HepG2 (cell line): Measurements from ENCODE around the gene ZNF341. TPM values are rescaled to one million over a fixed set of nuclear protein-coding genes. Genes with fewer than 3 reads are reported as not detected.

Experiments used
- CCAR2 ChIP-seq: fragments of 200-400 bp; formaldehyde crosslinking; optimal IDR thresholded peaks from 2 replicates; pipeline ENCODE3; 2018; ENCODE audit warnings: low read depth, mild to moderate bottlenecking, low read length, moderate library complexity
- DR1 ChIP-seq: sonication (generic); formaldehyde crosslinking; IDR thresholded peaks from 2 replicates; pipeline ENCODE4 v1.8.0; 2021; ENCODE audit warnings: mild to moderate bottlenecking, missing genetic modification reagents, inconsistent platforms
- KDM2A ChIP-seq: sonication (generic); formaldehyde crosslinking; IDR thresholded peaks from 2 replicates; pipeline ENCODE4 v1.4.0; 2020; ENCODE audit warnings: low read depth, missing genetic modification reagents, borderline replicate concordance
- MAZ ChIP-seq, 2 experiments: sonication (generic) in 1 of 2; formaldehyde crosslinking in 1 of 2; IDR thresholded peaks; 2 replicates each; pipeline versions ENCODE4 v1.5.0 to v1.6.1; 2012 to 2020; ENCODE audit warnings: low read depth in 2 of 2, mild to moderate bottlenecking in 2 of 2, borderline replicate concordance in 1 of 2, improper control_type of control experiment in 1 of 2, low read length in 1 of 2, missing genetic modification reagents in 1 of 2, moderate library complexity in 1 of 2
- PHB2 ChIP-seq: fragments of 450-650 bp; IDR thresholded peaks from 2 replicates; pipeline ENCODE4 v1.6.1; 2018; ENCODE audit not compliant: partially characterized antibody
- RFXAP ChIP-seq: sonication (generic); formaldehyde crosslinking; IDR thresholded peaks from 2 replicates; pipeline ENCODE4 v1.4.0; 2020; ENCODE audit warnings: missing genetic modification reagents, borderline replicate concordance
- SMYD3 ChIP-seq: sonication (generic); formaldehyde crosslinking; IDR thresholded peaks from 2 replicates; pipeline ENCODE4 v1.8.1; 2023; ENCODE audit warnings: mild to moderate bottlenecking, missing genetic modification reagents
- STAT5B ChIP-seq: sonication (generic); formaldehyde crosslinking; IDR thresholded peaks from 2 replicates; pipeline ENCODE4 v1.4.0; 2020; ENCODE audit warnings: missing genetic modification reagents
- TARDBP ChIP-seq: sonication (generic); formaldehyde crosslinking; IDR thresholded peaks from 2 replicates; pipeline ENCODE4 v1.8.0; 2022; ENCODE audit warnings: mild to moderate bottlenecking, missing genetic modification reagents
- TBP ChIP-seq: sonication (generic); formaldehyde crosslinking; IDR thresholded peaks from 2 replicates; pipeline ENCODE4 v1.5.0; 2020; ENCODE audit warnings: missing genetic modification reagents
- ZBTB20 ChIP-seq: sonication (generic); formaldehyde crosslinking; IDR thresholded peaks from 2 replicates; pipeline ENCODE4 v1.8.1; 2023; ENCODE audit warnings: missing genetic modification reagents, low read depth, mild to moderate bottlenecking, borderline replicate concordance
- ZKSCAN5 ChIP-seq: sonication (generic); formaldehyde crosslinking; IDR thresholded peaks from 2 replicates; pipeline ENCODE4 v1.5.1; 2020; ENCODE audit warnings: mild to moderate bottlenecking, missing genetic modification reagents
- ZNF446 ChIP-seq: sonication (generic); formaldehyde crosslinking; IDR thresholded peaks from 2 replicates; pipeline ENCODE4 v1.5.0; 2020; ENCODE audit warnings: mild to moderate bottlenecking, missing genetic modification reagents
- polyA plus RNA-seq, 8 experiments: library from polyadenylated mRNA; depleted of rRNA in 3 of 8; stranded (reverse) in 7 of 8; unstranded in 1 of 8; fragments of >200 nt; fragmentation: Illumina TruSeq in 4 of 8; extraction: Trizol in 4 of 8; gene quantifications; 2 replicates each; pipeline versions ENCODE4 v1.2.1 to v1.2.3, GENCODE V29; 2011 to 2016; ENCODE audit warnings: low read depth in 4 of 8, missing spikeins in 1 of 8, mixed read lengths in 1 of 8; ENCODE audit not compliant: insufficient read depth in 1 of 8
- total RNA-seq, 5 experiments: library from RNA; depleted of rRNA; stranded (reverse); fragments of >200 nt; fragmentation: Illumina TruSeq; extraction: Trizol; gene quantifications; 2 replicates each; pipeline ENCODE4 v1.2.3, GENCODE V29; 2016; ENCODE audit warnings: low read depth in 1 of 5
- TF ChIP-seq, protein P1 (sequence below): sonication (generic); formaldehyde crosslinking; IDR thresholded peaks from 2 replicates; pipeline ENCODE4 v1.4.0; 2020; ENCODE audit warnings: missing genetic modification reagents, borderline replicate concordance
- TF ChIP-seq, protein P2 (sequence below): sonication (generic); formaldehyde crosslinking; IDR thresholded peaks from 2 replicates; pipeline ENCODE4 v1.5.1; 2020; ENCODE audit warnings: mild to moderate bottlenecking, missing genetic modification reagents
- TF ChIP-seq, protein P3 (sequence below): sonication (generic); formaldehyde crosslinking; IDR thresholded peaks from 2 replicates; pipeline ENCODE4 v1.4.0; 2020; ENCODE audit warnings: missing genetic modification reagents

The ZNF341 gene
- total and polyA plus RNA-seq, 2 of the 13 experiments (the other 11 are each of a cell fraction or from before 2014, with no cell fraction given) = 1.1 to 2.2 TPM

DNA sequence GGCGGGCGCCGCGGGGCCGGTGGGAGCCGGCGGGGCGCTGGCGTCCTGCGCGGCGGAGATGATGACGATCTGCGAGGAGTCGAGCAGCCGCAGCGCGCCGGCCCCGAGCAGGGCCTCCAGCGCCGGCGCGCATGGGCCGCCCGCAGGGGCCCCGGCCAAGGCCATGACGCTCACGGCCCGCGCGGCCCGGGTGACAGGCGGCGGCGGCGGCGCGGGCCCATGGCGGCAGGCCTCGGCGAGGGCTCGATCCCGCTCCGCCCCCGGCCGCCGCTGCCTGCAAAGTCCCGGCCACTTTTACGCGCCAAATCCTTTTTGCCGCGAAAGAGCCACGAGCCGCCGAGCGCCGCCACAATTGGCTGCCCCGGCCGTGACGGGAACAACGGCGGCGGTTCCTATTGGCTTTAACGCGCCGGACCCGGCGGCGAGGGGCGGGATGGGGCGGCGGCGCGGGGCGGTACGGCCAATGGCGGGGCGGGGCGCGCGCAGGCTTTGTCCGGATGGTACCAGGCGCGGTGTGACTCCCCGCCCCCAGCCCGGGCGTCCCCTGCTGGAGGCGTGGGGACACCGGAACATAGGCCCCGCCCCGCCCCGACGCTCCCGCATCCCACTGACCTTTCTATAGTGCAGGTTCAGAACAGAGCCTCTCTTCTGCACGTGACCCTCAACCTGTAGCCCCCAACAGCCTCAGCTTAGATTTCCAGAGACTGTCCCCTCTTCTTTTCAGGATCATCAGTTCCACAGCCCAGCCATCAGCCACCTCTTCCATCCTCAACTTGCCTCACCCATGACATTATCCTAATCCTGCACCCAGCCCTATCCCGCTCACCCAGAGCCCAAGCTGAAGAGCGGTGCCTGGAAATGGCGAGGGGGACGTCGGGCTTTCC lies 45.5 kb upstream of the ZNF341 start, which contains the start of gene E2F1 (continued):
- TF ChIP-seq MAZ (IDR thresholded peaks at IDR 0.05; ENCODE audit: borderline replicate concordance, low read depth, low read length) (peak; percentile 75), MAZ (CRISPR knock-in tag; IDR thresholded peaks at IDR 0.05; ENCODE audit: low read depth) (peak; percentile 71; the same call in 1 of the 2 replicates), TARDBP (CRISPR knock-in tag) (0 out of 2 replicates have a peak, but pooled peaks have one; percentile 8), SMYD3 (no peak), PHB2 (no peak), KDM2A (CRISPR knock-in tag) (peak; percentile 80; the same call in 1 of the 2 replicates), ZKSCAN5 (CRISPR knock-in tag) (no peak), ZNF446 (CRISPR knock-in tag) (peak; percentile 82; the same call in 1 of the 2 replicates), STAT5B (CRISPR knock-in tag) (no peak; the same call in none of the 2 replicates), ZBTB20 (CRISPR knock-in tag) (peak; percentile 90; the same call in 1 of the 2 replicates), DR1 (peak; percentile 93), TBP (CRISPR knock-in tag) (no peak), CCAR2 (no peak), RFXAP (CRISPR knock-in tag) (peak; percentile 93)
- TF ChIP-seq, protein P1, sequence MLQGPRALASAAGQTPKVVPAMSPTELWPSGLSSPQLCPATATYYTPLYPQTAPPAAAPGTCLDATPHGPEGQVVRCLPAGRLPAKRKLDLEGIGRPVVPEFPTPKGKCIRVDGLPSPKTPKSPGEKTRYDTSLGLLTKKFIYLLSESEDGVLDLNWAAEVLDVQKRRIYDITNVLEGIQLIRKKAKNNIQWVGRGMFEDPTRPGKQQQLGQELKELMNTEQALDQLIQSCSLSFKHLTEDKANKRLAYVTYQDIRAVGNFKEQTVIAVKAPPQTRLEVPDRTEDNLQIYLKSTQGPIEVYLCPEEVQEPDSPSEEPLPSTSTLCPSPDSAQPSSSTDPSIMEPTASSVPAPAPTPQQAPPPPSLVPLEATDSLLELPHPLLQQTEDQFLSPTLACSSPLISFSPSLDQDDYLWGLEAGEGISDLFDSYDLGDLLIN (CRISPR knock-in tag) = peak; percentile 99; the same call in 1 of the 2 replicates
- TF ChIP-seq, protein P2, sequence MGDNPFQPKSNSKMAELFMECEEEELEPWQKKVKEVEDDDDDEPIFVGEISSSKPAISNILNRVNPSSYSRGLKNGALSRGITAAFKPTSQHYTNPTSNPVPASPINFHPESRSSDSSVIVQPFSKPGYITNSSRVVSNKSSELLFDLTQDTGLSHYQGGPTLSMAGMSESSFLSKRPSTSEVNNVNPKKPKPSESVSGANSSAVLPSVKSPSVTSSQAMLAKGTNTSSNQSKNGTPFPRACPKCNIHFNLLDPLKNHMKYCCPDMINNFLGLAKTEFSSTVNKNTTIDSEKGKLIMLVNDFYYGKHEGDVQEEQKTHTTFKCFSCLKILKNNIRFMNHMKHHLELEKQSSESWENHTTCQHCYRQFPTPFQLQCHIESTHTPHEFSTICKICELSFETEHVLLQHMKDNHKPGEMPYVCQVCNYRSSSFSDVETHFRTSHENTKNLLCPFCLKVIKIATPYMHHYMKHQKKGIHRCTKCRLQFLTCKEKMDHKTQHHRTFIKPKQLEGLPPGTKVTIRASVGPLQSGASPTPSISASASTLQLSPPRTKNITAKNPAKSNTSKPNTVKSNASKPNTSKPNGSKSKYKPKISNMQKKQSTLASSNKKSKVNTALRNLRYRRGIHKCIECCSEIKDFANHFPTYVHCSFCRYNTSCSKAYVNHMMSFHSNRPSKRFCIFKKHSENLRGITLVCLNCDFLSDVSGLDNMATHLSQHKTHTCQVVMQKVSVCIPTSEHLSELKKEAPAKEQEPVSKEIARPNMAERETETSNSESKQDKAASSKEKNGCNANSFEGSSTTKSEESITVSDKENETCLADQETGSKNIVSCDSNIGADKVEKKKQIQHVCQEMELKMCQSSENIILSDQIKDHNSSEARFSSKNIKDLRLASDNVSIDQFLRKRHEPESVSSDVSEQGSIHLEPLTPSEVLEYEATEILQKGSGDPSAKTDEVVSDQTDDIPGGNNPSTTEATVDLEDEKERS (CRISPR knock-in tag) = peak; percentile 46; the same call in 1 of the 2 replicates
- TF ChIP-seq, protein P3, sequence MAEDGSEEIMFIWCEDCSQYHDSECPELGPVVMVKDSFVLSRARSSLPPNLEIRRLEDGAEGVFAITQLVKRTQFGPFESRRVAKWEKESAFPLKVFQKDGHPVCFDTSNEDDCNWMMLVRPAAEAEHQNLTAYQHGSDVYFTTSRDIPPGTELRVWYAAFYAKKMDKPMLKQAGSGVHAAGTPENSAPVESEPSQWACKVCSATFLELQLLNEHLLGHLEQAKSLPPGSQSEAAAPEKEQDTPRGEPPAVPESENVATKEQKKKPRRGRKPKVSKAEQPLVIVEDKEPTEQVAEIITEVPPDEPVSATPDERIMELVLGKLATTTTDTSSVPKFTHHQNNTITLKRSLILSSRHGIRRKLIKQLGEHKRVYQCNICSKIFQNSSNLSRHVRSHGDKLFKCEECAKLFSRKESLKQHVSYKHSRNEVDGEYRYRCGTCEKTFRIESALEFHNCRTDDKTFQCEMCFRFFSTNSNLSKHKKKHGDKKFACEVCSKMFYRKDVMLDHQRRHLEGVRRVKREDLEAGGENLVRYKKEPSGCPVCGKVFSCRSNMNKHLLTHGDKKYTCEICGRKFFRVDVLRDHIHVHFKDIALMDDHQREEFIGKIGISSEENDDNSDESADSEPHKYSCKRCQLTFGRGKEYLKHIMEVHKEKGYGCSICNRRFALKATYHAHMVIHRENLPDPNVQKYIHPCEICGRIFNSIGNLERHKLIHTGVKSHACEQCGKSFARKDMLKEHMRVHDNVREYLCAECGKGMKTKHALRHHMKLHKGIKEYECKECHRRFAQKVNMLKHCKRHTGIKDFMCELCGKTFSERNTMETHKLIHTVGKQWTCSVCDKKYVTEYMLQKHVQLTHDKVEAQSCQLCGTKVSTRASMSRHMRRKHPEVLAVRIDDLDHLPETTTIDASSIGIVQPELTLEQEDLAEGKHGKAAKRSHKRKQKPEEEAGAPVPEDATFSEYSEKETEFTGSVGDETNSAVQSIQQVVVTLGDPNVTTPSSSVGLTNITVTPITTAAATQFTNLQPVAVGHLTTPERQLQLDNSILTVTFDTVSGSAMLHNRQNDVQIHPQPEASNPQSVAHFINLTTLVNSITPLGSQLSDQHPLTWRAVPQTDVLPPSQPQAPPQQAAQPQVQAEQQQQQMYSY (CRISPR knock-in tag) = peak; percentile 45; the same call in 1 of the 2 replicates
